DMS153 treated with DMSO at 0.1 percent for 48 hours (cell line): ENCODE data around the gene DBF4B.

Experiments used
- DNase-seq: peaks from one replicate; lab custom pipeline; 2025; ENCODE audit not compliant: unreplicated experiment; lab: John Stamatoyannopoulos, UW

DBF4B gene

DNA sequence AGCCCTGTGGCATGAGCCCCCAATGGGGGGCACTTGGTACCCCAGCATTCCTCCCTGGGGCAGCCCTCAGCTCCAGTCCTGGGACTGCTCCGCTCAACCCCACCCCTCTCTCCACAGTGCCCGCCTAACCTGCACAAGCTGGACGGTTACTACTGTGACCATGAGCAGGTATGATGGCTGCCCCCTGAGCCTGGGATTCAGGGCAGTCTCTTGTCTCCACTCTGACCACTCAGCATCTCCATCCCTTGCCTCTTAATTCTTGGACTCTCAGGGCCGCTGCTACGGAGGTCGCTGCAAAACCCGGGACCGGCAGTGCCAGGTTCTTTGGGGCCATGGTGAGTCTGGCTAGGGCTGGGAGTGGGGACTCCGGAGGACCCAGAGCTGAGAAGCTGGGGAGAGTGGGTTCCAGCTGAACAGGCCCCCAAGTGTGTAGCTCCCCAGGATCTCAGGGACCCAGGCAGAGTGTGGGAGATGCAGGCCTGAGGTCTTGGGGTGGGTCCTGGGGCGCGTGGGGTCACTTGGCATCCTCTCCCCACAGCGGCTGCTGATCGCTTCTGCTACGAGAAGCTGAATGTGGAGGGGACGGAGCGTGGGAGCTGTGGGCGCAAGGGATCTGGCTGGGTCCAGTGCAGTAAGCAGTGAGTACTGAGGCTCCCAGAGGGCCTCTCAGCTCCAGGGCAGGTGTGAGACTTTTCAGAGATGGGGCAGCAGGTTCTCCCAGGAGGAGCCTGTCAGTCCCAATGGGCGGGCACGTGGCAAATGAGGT lies 68.3 kb downstream of the DBF4B start:
- DNase-seq = no peak

DNA sequence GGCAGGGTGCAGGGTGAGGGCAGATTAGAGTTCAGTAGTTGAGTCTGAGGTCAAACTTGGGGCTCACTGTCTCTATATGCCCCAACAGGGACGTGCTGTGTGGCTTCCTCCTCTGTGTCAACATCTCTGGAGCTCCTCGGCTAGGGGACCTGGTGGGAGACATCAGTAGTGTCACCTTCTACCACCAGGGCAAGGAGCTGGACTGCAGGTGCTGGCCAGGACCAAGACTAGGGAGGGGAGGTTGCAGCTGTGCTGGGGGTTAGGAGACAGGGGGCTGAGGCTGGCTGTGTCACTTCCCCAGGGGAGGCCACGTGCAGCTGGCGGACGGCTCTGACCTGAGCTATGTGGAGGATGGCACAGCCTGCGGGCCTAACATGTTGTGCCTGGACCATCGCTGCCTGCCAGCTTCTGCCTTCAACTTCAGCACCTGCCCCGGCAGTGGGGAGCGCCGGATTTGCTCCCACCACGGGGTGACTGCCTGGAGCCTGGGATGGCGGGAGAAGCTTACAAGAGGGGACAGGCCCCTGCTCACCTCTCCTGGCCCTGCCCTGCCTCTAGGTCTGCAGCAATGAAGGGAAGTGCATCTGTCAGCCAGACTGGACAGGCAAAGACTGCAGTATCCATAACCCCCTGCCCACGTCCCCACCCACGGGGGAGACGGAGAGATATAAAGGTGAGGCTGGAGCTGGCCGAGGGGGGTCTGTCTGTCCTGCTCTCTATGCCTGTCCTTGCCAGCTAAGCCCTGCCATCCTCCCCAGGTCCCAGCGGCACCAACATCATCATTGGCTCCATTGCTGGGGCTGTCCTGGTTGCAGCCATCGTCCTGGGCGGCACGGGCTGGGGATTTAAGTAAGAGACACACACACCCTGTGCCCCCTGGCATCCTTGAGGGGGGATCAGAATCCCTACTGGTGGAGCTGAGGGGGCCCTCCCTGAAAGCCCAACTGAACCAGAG lies 69.2 kb downstream of the DBF4B start:
- DNase-seq = no peak

DNA sequence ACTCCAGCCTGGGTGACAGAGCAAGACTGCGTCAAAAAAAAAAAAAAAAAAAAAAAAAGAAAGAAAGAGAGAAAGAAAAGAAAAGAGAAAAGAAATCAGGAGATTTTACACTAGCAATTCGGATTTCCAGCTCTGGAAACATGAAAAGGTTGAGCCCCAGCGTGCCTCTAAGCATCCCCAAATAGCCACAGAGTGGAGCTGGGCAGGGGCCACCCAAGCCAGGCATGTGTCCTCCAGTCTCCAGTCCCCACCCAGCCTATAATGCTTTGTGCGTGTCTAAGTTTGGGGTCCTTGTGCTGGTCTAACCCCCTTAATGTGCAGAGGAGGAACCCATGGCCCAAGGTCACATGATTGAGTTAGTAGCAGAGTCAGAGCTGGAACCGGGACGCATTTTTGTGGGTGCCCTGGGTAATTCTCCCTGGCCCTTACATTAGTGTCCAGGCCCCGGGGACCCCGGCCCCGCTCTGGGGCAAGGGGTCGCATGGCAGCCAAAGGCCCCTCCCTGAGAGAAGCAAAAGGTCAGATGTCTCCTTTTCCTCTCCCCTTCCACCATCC lies 70.3 kb downstream of the DBF4B start:
- DNase-seq = no peak

DNA sequence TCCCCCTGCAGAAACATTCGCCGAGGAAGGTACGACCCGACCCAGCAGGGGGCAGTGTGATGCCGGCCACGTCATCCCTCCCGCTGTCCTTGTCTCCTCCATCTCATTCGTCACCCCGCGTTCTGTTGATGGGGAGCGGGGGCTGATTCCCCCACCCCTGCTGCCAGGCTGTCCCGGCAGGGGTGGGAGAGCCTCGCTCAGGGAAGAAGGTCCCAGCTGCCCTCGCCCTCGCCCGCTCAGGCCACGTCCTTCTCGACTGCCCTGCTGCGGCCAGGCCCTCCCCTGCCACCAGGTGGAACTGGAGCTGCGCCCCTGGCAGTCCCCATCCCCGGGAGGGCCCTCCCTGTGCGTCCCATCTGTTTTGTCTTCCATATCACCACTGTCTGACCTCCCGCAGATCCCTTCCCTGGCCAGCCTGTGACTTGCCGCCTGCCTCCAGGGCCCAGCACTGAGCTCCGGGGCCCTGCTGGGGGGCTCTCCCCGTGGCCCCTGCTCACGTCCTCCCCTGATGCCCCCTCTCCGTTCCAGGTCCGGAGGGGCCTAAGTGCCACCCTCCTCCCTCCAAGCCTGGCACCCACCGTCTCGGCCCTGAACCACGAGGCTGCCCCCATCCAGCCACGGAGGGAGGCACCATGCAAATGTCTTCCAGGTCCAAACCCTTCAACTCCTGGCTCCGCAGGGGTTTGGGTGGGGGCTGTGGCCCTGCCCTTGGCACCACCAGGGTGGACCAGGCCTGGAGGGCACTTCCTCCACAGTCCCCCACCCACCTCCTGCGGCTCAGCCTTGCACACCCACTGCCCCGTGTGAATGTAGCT lies 71.0 kb downstream of the DBF4B start:
- DNase-seq = peak; percentile 41

DNA sequence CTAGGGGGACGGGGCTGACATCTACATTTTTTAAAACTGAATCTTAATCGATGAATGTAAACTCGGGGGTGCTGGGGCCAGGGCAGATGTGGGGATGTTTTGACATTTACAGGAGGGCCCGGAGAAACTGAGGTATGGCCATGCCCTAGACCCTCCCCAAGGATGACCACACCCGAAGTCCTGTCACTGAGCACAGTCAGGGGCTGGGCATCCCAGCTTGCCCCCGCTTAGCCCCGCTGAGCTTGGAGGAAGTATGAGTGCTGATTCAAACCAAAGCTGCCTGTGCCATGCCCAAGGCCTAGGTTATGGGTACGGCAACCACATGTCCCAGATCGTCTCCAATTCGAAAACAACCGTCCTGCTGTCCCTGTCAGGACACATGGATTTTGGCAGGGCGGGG lies 71.7 kb downstream of the DBF4B start:
- DNase-seq = no peak

DNA sequence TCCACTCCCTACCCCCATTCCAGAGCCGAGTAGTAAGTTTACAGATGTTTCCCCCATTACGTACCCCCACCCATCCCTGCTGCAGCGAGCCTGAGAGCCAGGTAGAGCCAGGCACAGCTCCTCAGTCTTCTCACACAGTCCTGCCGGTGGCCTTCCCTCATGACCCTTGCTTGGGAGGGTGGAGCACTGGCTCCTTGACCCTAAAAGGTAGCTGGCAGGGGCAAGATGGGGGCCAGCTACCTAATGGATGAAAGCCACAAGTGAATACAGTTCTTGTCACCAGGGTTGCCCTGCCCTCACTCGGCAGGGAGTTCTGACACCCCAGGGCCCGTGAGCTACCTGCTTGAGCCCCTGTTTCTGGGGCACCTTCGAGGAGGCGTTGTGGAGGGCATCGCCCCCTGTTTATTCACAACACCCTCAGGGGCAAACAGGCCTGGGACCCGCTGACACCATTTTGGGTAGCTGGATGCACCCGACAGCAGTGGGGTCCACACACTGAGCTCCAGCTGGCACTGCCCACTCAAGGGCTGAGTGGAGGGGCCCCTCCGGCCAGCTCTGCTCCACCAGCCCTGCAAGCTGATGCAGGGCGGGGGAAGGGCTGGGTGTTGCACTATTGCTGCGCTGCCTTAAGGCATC lies 72.5 kb downstream of the DBF4B start:
- no peak for DNase-seq

DNA sequence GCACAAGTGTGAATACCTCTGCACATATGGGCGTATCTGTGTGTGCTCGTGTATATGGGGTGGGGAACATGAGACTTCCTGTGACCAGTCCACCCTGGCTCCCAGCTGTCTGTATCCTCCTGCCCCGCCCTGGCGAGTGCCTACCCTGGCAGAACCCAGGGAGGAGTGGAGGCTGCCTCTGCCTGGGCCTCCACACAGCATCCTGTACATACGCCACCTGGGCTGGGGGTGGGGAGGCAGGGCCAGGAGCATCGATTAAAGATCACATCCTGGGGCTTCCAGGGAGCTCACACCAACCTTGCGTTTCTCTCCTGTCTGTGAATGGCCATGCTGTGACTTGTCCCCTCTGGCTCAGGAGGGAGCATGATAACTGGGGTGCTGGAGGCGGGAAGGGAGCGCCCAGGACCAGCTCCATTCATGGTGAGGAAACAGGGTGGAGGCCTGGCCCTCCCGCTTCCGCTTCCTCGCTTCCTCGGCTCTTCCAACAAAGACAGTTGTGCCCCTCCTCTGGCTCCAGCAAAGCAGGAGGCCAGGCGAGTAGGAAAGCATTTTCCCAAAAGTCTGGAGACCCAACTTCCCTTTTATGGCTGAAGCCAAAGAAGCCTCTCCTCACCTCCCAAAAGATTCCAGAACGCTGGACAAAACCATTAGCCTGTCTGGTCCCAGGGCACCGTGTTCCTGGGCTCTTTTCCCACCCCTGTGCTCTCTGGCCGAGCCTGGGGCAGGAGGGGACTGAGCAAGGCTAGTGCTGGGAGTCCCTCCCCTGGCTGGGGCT lies 73.3 kb downstream of the DBF4B start:
- DNase-seq = no peak

DNA sequence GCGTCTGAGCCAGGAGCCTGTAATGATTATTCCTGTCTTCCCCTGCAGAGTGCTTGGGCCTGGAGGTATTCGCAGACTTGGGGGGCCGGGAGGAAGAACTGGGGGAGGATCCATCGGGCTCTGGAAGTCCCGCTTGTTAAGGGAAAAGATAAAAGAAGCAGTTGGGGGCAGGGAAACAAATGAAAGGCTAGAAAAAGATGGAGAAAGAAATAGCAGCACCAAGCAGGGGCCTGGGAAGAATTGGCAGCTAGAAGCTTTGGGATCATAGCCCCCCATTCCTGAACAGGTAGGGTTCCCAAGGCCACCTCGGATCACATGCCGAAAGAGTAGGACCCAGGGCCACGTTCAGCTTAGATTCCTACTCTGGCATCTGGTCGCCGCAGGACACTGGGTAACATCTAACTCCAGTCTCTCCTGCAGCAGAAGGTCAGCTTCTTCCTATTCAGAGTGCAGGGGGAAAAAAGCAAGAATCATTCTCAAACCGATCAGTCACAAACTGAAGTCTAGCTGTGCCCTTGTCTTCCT lies 73.9 kb downstream of the DBF4B start:
- DNase-seq = no peak

DNA sequence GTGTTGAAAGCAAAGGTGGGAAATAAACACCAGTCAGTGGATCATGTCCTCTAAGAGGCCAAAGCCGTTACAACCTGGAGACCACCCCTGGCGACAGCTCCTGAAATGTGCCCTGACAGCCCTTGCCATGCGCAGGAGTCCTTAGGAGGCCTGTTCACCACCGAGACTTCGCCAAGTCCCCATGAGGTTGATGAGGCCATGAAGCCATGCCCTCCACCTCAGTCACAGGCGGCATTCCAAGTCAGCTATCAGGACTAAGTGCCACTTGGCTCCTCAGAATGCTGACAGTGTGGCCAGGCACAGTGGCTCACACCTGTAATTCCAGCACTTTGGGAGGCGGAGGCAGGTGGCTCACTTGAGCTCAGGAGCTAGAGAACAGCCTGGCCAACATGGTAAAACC lies 77.5 kb downstream of the DBF4B start:
- no peak for DNase-seq

DNA sequence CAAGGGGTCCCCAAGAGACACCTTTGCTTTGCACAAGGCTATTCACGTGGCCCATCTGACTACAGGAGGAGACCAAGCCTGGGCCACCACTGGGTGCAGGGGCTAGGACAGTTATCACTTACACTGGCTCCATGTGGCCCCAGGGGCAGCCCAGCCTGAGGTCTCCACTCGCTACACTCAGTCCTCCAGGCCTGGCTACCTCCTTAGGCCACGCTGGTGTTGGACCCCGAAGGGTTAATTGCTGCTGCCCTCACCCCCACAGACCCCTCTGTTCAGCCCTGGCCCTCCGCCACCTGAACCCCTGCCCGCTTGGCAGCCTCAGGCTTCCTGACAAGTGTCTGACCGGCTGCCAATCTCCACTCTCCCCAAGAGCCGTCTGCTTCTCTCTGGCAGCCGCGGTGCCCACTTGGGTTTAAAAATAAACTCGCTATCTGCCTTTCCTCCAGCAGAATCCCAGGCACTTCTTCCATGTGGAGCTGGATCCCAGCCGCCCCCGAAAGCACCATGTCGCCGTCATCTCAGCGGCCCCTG lies 78.2 kb downstream of the DBF4B start:
- DNase-seq = no peak

DNA sequence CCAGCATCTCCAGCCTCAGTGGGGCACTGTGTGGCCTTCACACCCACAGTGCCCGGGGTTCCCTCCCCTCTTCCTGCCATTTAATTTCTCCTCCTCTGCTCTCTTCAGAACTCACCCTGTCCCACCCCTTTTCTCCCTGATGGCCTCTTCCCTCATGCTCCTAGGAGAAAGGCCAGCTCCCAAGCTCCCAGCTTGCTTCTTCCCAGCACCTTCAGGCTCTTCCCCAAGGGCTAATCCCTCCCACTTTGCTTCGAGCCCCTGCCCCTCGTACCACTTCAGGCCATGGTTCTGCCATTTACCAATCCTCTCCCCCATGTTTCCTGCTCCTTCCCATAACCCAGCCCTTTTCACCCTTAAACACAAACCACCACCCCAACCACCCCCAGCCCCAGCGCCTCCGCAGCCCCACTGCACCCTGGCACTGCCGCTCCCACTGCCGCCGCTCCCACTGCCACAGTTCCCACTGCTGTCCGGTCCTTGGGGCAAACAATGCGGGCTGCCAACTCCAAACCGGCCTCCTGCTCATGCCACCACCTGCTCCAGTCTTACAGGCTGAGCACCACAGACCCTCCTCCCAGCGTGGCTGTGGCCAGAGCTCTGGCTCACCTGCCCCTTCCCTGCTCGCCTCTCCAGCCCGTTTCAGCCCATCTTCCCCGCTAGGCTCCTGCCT lies 78.9 kb downstream of the DBF4B start:
- DNase-seq = no peak

DNA sequence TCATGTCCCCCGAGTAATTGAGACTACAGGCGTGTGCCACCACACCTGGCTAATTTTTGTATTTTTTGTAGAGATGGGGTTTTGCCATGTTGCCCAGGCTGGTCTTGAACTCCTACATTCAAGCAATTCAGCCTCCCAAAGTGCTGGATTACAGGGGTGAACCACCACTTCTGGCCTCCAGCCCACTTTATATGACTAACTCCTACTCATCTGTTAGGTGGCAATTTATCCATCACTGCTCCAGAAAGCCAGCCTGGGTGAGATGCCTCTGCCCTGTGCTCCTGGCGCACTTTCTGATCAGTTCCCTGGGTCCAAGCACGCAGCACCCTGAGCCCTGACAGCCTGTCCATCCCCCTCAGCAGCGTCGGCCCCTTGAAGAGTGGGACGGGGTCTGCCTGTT lies 79.7 kb downstream of the DBF4B start:
- DNase-seq = no peak

DNA sequence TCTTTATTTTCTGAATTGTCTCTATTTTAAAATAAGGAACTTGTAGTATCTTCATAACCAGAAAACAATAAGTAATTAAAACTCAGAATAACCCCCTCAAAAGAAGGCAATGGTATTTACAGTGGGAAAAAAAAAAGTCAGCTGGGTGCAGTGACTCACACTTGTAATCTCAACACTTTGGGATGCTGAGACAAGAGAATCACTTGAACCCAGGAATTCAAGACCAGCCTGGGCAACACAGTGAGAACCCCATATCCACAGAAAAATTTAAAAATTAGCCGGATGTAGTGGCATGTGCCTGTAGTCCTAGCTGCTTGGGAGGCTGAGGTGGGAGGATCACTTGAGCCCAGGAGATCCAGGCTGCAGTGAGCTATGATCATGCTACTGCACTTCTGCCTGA lies 83.8 kb downstream of the DBF4B start:
- no peak for DNase-seq

DNA sequence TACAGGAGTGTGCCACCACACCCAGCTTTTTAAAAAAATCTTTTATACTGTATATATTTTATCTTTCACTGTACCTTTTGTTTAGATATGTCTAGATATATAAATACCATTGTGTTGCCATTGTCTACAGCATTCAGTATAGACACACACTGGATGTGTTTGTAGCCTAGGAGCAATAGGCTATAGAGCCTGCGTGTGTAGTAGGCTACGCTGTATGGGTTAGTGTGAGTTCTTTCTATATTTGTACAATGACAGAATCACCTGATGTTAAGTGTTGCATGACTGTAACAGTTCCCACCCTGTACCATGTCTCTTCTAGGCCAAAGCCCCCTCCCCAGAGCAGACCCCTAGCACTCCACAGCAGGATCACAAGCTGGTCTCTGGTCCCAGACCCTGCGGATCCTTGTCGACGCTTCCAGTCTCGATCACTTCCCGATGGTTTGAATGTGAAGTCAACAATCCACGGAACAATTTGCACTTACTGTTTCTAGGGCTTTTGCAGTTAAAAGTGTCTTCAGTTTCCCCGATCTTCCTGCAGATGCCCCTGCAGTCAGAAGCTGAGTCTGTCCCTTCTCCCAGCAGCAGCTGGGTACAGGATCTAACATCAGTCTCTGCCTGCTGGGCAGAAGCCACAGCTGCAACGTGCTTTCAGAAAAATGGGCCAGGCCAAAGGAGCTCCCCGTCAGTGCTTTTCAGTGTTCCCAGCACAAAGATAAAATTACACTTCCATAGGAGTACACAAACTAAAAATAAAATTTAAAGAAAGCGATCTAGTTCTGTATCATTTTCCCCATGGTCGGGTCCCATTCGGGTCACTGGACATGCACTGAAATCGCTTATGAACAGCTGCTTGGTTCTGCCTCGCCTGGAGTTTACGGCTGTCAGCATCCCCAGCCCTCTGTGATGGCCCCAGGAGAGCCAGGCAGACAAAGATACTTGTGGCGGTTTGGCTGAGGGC lies 85.7 kb downstream of the DBF4B start:
- DNase-seq = no peak

DNA sequence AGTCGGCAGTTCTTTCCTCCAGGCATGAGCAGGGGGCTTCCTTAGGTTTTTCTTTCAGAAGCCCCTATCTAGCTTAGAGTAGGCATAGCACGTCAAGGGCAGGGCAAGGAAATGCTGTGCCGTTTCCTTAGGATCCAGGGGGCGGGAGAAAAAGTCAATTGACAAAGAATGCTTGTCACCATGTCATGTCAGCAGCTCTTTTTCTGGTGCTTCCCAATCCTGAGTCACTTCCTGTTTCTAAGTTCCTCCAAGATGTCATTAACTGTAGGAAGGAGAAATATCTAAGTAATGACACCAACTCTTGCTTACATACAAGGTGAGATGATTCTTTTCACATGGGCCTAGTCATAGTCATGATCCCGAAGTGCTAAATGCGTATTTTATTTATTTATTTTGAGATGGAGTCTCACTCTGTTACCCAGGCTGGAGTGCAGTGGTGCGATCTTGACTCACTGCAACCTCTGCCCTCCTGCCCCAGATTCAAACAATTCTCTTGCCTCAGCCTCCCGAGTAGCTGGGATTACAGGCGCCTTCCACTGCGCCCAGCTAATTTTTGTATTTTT lies 86.5 kb downstream of the DBF4B start:
- no peak for DNase-seq

DNA sequence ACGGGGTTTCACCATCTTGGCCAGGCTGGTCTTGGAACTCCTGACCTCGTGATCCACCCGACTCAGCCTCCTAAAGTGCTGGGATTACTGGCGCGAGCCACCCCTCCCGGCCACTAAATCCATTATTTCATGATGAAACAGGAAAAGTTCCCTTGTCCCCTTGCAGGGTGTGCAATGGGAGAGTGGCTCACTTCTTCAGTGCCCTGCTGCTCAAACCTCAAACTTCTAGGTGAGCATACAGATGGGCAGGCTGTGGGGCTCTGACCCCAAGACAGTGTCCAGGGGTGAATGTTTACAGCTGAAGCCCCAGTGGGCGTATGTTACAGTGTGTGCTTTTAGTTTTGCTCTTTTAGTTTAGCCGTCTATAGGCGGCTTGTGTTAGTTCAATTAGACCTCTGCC lies 87.0 kb downstream of the DBF4B start:
- DNase-seq = no peak

DNA sequence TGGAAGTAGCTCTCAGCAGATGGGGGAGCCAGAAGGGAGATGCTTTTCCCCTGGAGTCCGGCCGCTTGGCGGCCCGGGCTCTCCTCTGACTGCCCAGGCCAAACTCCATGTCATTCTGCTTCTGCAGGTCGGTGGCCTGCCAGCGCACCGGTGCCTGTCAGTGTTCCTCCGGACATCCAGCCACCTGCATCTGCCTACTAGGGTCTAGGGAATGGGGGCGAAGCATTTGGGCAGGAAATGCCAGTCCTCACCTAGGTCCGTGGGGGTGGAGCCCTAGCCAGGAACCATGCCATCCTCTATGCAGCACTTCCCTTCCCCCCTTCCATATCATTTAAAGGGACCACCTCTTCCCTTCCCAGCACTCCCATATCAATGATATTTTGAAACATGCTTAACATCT lies 87.5 kb downstream of the DBF4B start:
- no peak for DNase-seq
